ENCODE results near the gene APAF1. TPM values are rescaled to one million over a fixed set of nuclear protein-coding genes. Genes with fewer than 3 reads are reported as not detected.

Gene APAF1
- total RNA-seq, 1 donor: 24.1 TPM

DNA sequence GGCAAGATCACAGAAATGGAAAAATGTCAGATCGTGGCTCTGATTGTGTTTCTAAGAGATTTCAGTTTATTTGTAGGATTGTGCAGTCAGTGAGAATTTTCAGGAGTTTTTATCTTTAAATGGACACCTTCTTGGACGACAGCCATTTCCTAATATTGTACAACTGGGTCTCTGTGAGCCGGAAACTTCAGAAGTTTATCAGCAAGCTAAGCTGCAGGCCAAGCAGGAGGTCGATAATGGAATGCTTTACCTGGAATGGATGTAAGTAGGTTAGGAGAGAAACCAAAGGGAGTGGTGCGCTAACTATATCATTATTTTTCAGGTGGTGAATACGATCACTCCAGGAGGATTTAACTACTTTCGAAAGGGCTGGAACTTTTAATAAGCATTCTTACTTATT, 26.4 kb downstream of the APAF1 start:
- TF ChIP-seq, protein P1, sequence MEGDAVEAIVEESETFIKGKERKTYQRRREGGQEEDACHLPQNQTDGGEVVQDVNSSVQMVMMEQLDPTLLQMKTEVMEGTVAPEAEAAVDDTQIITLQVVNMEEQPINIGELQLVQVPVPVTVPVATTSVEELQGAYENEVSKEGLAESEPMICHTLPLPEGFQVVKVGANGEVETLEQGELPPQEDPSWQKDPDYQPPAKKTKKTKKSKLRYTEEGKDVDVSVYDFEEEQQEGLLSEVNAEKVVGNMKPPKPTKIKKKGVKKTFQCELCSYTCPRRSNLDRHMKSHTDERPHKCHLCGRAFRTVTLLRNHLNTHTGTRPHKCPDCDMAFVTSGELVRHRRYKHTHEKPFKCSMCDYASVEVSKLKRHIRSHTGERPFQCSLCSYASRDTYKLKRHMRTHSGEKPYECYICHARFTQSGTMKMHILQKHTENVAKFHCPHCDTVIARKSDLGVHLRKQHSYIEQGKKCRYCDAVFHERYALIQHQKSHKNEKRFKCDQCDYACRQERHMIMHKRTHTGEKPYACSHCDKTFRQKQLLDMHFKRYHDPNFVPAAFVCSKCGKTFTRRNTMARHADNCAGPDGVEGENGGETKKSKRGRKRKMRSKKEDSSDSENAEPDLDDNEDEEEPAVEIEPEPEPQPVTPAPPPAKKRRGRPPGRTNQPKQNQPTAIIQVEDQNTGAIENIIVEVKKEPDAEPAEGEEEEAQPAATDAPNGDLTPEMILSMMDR (IDR thresholded peaks at IDR 0.05; ENCODE audit: insufficient read depth, low read length): no peak
- peak; percentile 5 for DNase-seq (ENCODE audit: low read depth)
- H3K4me3 ChIP-seq (ENCODE audit: low read depth, low read length): no peak overlapping the region

DNA sequence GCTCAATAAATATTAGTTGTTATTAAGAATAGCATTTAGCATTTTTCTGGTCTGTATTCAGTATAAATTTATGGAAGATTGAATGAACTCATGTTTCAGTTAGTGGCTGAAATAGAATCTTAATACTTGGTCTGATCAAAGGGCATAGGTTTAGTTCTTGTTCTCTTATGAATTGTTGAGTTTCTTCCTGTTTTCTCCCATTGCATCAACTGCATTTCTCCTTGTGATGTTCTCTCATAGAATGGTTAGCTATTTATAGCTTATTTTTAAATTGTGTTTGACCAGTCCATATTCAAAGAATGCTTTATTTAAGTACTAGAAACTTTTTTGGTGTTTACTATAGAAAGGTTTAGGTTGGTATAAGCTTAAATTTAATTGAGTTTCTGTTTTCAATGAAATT, 29.8 kb downstream of the APAF1 start:
- TF ChIP-seq, protein P1 (IDR thresholded peaks at IDR 0.05; ENCODE audit: insufficient read depth, low read length): no peak
- no peak for DNase-seq (ENCODE audit: low read depth)
- H3K4me3 ChIP-seq (ENCODE audit: low read depth, low read length): no peak overlapping the region

DNA sequence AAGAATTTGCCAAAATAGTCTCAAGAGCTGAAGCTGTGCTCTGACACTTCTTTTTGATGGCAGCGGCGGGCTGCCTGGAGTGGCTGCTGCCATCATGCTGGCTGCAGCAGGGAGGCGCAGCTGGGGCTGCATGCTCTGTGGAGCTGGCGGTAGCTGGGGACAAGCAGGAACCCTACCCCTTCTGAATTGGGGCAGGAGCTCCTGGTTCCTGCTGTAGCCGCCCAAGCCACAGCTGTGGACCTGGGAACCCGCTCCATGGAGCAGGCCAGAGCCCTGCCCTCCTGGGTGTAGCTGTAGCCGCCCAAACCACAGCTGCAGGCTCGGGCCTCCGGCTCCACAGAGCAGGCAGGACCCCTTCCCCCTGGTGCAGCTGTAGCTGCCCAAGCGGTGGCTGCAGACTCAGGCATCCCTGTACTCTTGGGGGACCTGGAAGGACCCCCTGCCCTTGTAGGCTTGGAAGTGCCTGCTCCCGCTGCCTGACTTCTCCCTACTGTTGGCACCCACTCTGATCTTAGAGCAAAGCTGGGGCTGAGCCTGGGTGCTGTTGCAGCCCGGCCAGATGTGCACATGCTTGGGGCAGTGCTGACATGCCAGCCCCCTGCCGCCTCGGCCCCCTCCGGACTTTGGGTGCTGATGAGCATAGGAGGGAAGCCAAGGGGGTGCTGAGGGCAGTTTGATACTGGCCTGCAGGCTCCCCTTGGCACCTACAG, 33.3 kb downstream of the APAF1 start:
- H3K4me3 ChIP-seq (ENCODE audit: low read depth, low read length): no peak overlapping the region
- TF ChIP-seq, protein P1 (IDR thresholded peaks at IDR 0.05; ENCODE audit: insufficient read depth, low read length): no peak
- no peak for DNase-seq (ENCODE audit: low read depth)

DNA sequence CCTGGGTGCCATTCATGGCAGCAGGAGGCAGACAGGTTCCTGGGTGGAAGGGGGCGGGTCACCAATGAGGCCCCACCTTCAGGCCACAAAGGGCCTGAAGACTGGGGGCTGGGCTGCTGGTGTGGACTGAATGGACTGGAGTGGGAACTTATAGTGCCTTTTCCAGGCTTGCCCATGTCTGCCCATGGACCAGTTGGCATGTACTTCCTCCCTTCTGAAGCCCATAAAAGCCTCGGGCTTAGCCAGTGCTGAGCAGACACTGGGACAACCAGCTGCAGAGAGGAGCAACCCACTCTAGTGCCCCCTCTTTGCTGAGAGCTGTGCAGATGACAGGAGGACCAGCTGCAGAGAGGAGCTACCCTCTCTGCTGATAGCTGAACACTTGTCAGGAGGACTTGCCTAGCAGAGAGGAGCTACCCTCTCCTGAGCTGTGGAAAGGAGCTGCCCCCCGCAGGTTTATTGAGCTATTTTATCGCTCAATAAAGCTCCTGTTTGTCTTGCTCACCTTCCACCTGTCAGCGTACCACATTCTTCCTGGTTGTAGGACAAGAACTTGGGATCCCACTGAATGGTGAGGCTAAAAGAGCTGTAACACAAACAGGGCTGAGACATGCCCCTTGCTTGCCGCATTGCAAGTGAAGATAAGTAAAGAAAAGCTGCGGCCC, 34.0 kb downstream of the APAF1 start:
- H3K4me3 ChIP-seq (ENCODE audit: low read depth, low read length): no peak overlapping the region
- TF ChIP-seq, protein P1 (IDR thresholded peaks at IDR 0.05; ENCODE audit: insufficient read depth, low read length): no peak
- no peak for DNase-seq (ENCODE audit: low read depth)

DNA sequence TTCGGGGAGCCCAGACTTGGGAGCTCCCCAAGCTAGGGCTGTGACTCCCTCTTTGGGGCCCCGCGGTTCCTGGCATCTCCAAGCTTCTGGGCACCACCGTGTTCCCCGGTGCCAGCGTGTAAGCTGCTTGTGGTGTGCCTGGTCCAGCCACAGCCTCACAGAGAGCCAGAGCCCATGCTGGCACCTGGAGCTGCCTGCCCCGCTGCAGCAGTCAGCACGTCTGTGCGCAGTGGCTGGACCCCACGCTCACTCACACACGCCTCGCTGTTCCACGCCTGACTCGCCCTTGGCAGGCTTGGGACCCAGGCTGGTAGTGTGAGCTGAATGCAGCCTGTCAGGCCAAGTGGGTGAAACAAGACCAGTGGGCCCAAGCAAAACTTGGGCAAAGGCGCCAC, 34.5 kb downstream of the APAF1 start:
- DNase-seq (ENCODE audit: low read depth): no peak
- H3K4me3 ChIP-seq (ENCODE audit: low read depth, low read length): no peak overlapping the region
- TF ChIP-seq, protein P1 (IDR thresholded peaks at IDR 0.05; ENCODE audit: insufficient read depth, low read length): no peak

DNA sequence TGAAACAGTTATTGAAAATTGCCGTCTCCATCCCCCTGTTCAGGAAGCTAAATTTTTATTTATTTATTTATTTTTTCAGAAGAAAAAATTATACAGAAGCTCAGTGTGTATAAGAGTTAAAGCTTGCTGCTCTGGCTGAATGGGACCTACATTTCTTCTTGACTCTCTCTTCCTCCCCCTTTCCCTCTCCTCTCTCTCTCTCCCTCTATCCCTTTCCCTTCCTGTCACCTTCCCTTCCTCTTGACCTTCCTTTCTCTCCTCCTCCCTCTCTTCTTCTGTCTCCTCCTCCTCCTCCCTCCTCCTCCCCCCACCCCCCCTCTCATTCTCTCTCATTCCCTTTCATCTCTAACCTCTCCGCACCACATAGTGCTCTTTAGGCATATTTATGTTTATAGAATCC, 39.1 kb downstream of the APAF1 start:
- TF ChIP-seq, protein P1 (IDR thresholded peaks at IDR 0.05; ENCODE audit: insufficient read depth, low read length): no peak
- no peak for DNase-seq (ENCODE audit: low read depth)
- H3K4me3 ChIP-seq (ENCODE audit: low read depth, low read length): no peak overlapping the region

All from fibroblast of the aortic adventitia (primary cell).